Suprapubic skin (tissue), 4 donors: ENCODE results near the gene C4B. TPM values are rescaled to one million over a fixed set of nuclear protein-coding genes. Genes with fewer than 3 reads are reported as not detected.
"Not testable (repeated sequence)": the region's sequence is repeated elsewhere in the genome, so short reads cannot be mapped to it uniquely, and the experiment has no call there.

Source experiments
- DNase-seq, 2 donors: peaks; one replicate each; pipeline ENCODE4 v3.0.0-alpha.2; 2019; ENCODE audit warnings: low spot score in 2 of 2
- H3K27ac ChIP-seq: fragments of 200-600 bp; sonication (generic); one replicate; pipeline ENCODE4 v1.5.1; 2019
- H3K27me3 ChIP-seq: fragments of 200-600 bp; sonication (generic); one replicate; pipeline ENCODE4 v1.5.1; 2019
- H3K36me3 ChIP-seq: fragments of 200-600 bp; sonication (generic); one replicate; pipeline ENCODE4 v1.5.1; 2019
- H3K4me1 ChIP-seq: fragments of 200-600 bp; sonication (generic); one replicate; pipeline ENCODE4 v1.5.1; 2019
- H3K4me3 ChIP-seq: fragments of 200-600 bp; sonication (generic); one replicate; pipeline ENCODE4 v1.5.1; 2019; ENCODE audit warnings: mild to moderate bottlenecking
- H3K9me3 ChIP-seq: fragments of 200-600 bp; sonication (generic); one replicate; pipeline ENCODE4 v1.5.1; 2019
- EP300 ChIP-seq: sonication (generic); formaldehyde crosslinking; IDR thresholded peaks from one replicate; pipeline ENCODE4 v1.6.1; 2017; ENCODE audit warnings: antibody characterized with exemption
- POLR2A ChIP-seq, 2 donors: fragments of 450-650 bp; IDR thresholded peaks; one replicate each; pipeline ENCODE4 v1.6.1; 2017; ENCODE audit warnings: antibody characterized with exemption in 2 of 2, mild to moderate bottlenecking in 2 of 2, moderate library complexity in 2 of 2
- POLR2AphosphoS5 ChIP-seq, 3 donors: sonication (generic); formaldehyde crosslinking; IDR thresholded peaks; one replicate each; pipeline ENCODE4 v1.6.1; 2017; ENCODE audit warnings: antibody characterized with exemption in 3 of 3
- WGBS: methylation state at CpG from one replicate; pipeline ENCODE4 v1.1.5; 2018; 5-methylcytosine and 5-hydroxymethylcytosine counted together
- total RNA-seq, 4 donors: library from RNA; depleted of rRNA; stranded (reverse); fragments of >200 nt; gene quantifications; one replicate each; pipeline ENCODE4 v1.1.0, GENCODE V29; 2016
- TF ChIP-seq, protein P1 (sequence below), 2 donors: fragments of 200-600 bp in 1 of 2; fragments of 450-650 bp in 1 of 2; sonication (generic) in 1 of 2; IDR thresholded peaks; one replicate each; pipeline ENCODE4 v1.5.1; 2016 to 2019; ENCODE audit warnings: antibody characterized with exemption in 2 of 2, mild to moderate bottlenecking in 1 of 2, moderate library complexity in 1 of 2

C4B gene
- total RNA-seq, 4 donors from 2014 or later = 1.3 to 9.4 (median 5.1) TPM

GRCh38 chr6:31971993-31972708 lies 42.4 kb upstream of the C4B start, which contains the start of gene DXO:
TSS of gene DXO (minus strand) at chr6:31972138. CDS start at chr6:31971675, 463 bp downstream.
- Histone ChIP-seq H3K27ac (peak within 1 kb of the TSS; percentile 93), H3K4me3 (peak within 1 kb of the TSS; percentile 77), H3K36me3 (peaks cover 40% of the 10 kb centered on the region), H3K4me1 (peaks cover 32% of the 10 kb centered on the region), H3K9me3 (no peaks in the 10 kb centered on the region), H3K27me3 (no peaks in the 10 kb centered on the region)
- WGBS = under 1% methylated on average over 28 of the region's 62 CpGs
- DNase-seq = peak; percentile 98
- TF ChIP-seq EP300 (no peak), POLR2A (IDR thresholded peaks at IDR 0.05) (peak in 1 of 2 donors; percentile 51), POLR2AphosphoS5 (IDR thresholded peaks at IDR 0.05) (peak in 2 of 3 donors; percentile 70 to 89)
- TF ChIP-seq, protein P1, sequence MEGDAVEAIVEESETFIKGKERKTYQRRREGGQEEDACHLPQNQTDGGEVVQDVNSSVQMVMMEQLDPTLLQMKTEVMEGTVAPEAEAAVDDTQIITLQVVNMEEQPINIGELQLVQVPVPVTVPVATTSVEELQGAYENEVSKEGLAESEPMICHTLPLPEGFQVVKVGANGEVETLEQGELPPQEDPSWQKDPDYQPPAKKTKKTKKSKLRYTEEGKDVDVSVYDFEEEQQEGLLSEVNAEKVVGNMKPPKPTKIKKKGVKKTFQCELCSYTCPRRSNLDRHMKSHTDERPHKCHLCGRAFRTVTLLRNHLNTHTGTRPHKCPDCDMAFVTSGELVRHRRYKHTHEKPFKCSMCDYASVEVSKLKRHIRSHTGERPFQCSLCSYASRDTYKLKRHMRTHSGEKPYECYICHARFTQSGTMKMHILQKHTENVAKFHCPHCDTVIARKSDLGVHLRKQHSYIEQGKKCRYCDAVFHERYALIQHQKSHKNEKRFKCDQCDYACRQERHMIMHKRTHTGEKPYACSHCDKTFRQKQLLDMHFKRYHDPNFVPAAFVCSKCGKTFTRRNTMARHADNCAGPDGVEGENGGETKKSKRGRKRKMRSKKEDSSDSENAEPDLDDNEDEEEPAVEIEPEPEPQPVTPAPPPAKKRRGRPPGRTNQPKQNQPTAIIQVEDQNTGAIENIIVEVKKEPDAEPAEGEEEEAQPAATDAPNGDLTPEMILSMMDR (IDR thresholded peaks at IDR 0.05) = no peak

GRCh38 chr6:31972709-31973350 lies 41.8 kb upstream of the C4B start:
- DNase-seq = no peak
- Histone ChIP-seq H3K4me3 (peak overlapping the region; percentile 77), H3K27me3 (no peaks in the 10 kb centered on the region), H3K9me3 (no peaks in the 10 kb centered on the region), H3K36me3 (peaks cover 33% of the 10 kb centered on the region), H3K27ac (peak overlapping the region; percentile 93), H3K4me1 (peaks cover 32% of the 10 kb centered on the region)
- 6% methylated on average over 19 of the region's 19 CpGs for WGBS
- TF ChIP-seq POLR2A (IDR thresholded peaks at IDR 0.05) = no peak
- TF ChIP-seq EP300 = no peak
- TF ChIP-seq, protein P1 (IDR thresholded peaks at IDR 0.05) = no peak
- no peak for TF ChIP-seq POLR2AphosphoS5 (IDR thresholded peaks at IDR 0.05)

GRCh38 chr6:31976065-31976464 lies 38.5 kb upstream of the C4B start:
- Histone ChIP-seq H3K36me3 (peaks cover 16% of the 10 kb centered on the region), H3K4me1 (peaks cover 23% of the 10 kb centered on the region)
- WGBS = no CpG with 5 or more reads among the region's 30 CpGs
- not testable (repeated sequence) for H3K4me3 ChIP-seq, DNase-seq, H3K27ac ChIP-seq, H3K9me3 ChIP-seq, H3K27me3 ChIP-seq

GRCh38 chr6:31977816-31978431 lies 36.7 kb upstream of the C4B start:
- Histone ChIP-seq H3K27ac (no peak overlapping the region), H3K36me3 (peaks cover 16% of the 10 kb centered on the region), H3K4me3 (no peak overlapping the region), H3K4me1 (peaks cover 10% of the 10 kb centered on the region), H3K27me3 (no peaks in the 10 kb centered on the region), H3K9me3 (no peaks in the 10 kb centered on the region)
- no peak for DNase-seq
- TF ChIP-seq POLR2AphosphoS5 (IDR thresholded peaks at IDR 0.05) (no peak), EP300 (no peak), POLR2A (IDR thresholded peaks at IDR 0.05) (no peak)
- TF ChIP-seq, protein P1 (IDR thresholded peaks at IDR 0.05) = no peak
- WGBS = 94% methylated on average over 12 of the region's 12 CpGs

DNA sequence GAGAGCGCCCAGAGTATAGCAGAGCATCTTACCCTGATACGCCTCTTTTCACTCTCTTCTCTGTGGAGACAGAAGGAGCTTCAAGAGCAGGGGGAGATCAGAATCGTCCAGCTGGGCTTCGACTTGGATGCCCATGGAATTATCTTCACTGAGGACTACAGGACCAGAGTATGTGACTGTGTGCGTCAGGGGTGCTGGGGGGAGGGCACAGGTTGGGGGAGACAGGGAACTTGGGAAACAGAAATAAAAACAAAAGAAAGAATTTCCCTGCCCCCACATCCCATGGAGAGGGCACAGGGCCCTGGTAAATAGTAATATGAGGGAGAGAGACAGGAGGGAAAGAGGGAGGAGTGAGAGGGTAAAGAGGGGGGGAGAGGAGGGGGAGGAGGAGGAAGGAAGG lies 35.8 kb upstream of the C4B start:
- WGBS = 90% methylated on average over 5 of the region's 5 CpGs
- Histone ChIP-seq H3K4me3 (no peak overlapping the region), H3K36me3 (peaks cover 16% of the 10 kb centered on the region), H3K4me1 (peaks cover 1% of the 10 kb centered on the region), H3K27me3 (no peaks in the 10 kb centered on the region), H3K27ac (no peak overlapping the region), H3K9me3 (no peaks in the 10 kb centered on the region)
- no peak for DNase-seq
- TF ChIP-seq EP300 (no peak), POLR2AphosphoS5 (IDR thresholded peaks at IDR 0.05) (no peak), POLR2A (IDR thresholded peaks at IDR 0.05) (no peak)
- TF ChIP-seq, protein P1 (IDR thresholded peaks at IDR 0.05) = no peak
